Measurements from ENCODE around the gene LIMCH1.

- TF ChIP-seq CTCF (IDR thresholded peaks at IDR 0.05), result no peak
- no peak for TF ChIP-seq POLR2A (IDR thresholded peaks at IDR 0.05)
Observed at GRCh38 chr4:41599192-41599786, 61.3 kb downstream of the LIMCH1 start.
